ENCODE results near the gene BDH2. TPM values are rescaled to one million over a fixed set of nuclear protein-coding genes. Genes with fewer than 3 reads are reported as not detected.

BDH2 gene
- total and polyA plus RNA-seq, 2 experiments from 2014 or later = 36.5 to 73.9 TPM

DNA sequence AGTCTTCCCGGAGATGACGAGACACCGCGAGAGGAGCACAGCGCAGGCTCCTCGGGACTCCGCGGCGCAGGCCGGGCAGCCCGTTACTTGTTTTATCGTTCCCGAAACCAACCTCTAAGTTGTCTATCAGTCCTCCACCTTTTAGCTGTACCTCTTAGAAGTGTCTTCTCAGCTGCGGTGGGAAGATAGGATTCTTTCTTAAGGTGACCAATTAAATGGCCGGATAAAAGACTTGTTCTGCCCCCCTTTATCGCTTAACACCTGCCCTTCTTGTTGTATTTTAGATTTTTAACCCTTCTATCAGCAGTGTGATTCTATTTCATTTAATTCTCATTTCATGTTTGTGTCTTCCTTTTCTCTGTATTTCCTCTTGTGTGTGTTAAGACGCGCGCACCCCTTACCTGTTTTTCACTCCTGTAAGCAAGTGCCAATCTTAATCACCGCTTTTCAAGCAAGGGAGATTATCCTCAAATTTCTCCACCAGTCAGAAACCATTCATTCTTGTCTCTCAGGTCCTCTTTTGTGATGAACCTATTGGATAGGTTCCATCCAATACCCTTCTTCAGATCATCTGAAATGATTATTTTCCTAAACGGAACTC, 22.8 kb downstream of the BDH2 start, which contains the start of gene SLC9B2 (continued):
- TF ChIP-seq EZH2phosphoT487 (IDR thresholded peaks at IDR 0.05; ENCODE audit: unreplicated experiment) (no peak), ZNF331 (CRISPR knock-in tag; IDR thresholded peaks at IDR 0.05; ENCODE audit: low read depth) (no peak), NANOG (IDR thresholded peaks at IDR 0.05; ENCODE audit: borderline replicate concordance) (no peak), POLR2AphosphoS5 (IDR thresholded peaks at IDR 0.05; ENCODE audit: low read depth) (no peak), ETS1 (IDR thresholded peaks at IDR 0.05) (no peak), CTCF (conservative IDR thresholded peaks at IDR 0.05; ENCODE audit: low read depth in 2 of 2) (no peak), CREB1 (CRISPR knock-in tag; IDR thresholded peaks at IDR 0.05; ENCODE audit: low read depth) (no peak), STAT1 (IDR thresholded peaks at IDR 0.05; ENCODE audit: unreplicated experiment) (no peak), EZH2 (IDR thresholded peaks at IDR 0.05; ENCODE audit: low read depth, unreplicated experiment) (no peak)

DNA sequence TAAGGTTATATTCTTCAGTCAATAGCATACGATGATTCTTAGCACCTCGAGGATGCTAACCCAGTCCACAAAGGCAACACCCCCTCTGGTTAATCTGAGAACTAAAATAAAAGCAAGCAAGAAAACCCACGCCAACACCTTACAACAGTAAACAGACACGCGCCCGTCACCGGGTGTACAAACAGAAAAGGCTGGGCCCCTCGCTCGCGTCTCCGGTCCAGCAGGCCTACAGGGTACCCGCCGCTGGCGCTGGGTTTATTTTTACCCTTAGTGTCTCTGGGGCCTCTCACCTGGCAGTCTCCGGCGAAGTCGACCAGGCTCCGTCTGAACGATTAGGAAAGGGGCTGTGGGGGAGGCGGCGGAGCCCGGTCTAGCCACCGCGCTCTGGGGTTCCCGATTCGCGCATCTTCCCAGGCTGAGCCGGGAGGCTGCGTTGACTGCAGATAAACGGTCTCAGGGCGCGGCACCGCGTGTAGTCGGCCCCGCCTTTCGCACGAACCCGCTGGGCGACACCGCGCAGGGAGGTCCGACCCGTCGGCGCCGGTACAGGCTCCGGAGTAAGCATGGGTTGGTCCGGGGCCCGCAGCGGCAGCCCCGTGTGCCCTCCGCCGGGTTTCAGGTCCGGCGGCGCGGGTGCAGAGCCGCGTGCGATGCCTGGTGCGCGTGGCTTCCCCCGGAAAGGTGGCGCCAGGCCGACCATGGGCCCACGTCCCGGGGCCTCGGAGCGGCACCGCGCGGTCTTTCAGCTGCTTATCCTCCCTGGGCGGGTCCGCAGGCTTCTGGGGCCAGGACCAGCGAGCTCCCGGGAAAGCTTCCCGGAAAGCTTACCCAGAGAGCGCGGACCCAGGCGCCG, 23.5 kb downstream of the BDH2 start:
- Histone ChIP-seq H3K79me2 (replicated peaks; ENCODE audit: insufficient read depth) (no peaks in the 10 kb centered on the region), H3K9me2 (ENCODE audit: insufficient read depth) (no peaks in the 10 kb centered on the region), H3K27me3 (ENCODE audit: insufficient read depth) (peaks cover 39% of the 10 kb centered on the region), H4K20me1 (replicated peaks; ENCODE audit: insufficient read depth) (no peaks in the 10 kb centered on the region), H3K4me1 (ENCODE audit: insufficient read depth) (peaks cover 4% of the 10 kb centered on the region; the same call in 1 of the 2 replicates), H3F3A (replicated peaks; ENCODE audit: low read depth) (no peaks in the 10 kb centered on the region), H3K4me3 (peak overlapping the region; percentile 59), H3K27ac (ENCODE audit: low read depth) (no peak overlapping the region), H2AFZ (peak overlapping the region; percentile 96), H3K4me2 (peak overlapping the region; percentile 78), H3K36me3 (ENCODE audit: insufficient read depth) (no peaks in the 10 kb centered on the region)
- peak overlapping the region; percentile 73 for H3K4me3 Mint-ChIP-seq
- H3K9me3 Mint-ChIP-seq = no peaks in the 10 kb centered on the region
- H3K4me1 Mint-ChIP-seq = peaks cover 9% of the 10 kb centered on the region; the same call in 2 of the 3 replicates
- ATAC-seq (peak; percentile 91), DNase-seq (ENCODE audit: low spot score) (peak; percentile 79)
- peaks cover 13% of the 10 kb centered on the region for H3K27me3 Mint-ChIP-seq (ENCODE audit: insufficient read depth, low read depth, poor library complexity)
- peak; percentile 59 for TF ChIP-seq POLR2AphosphoS5 (IDR thresholded peaks at IDR 0.05; ENCODE audit: low read depth)
- peak; percentile 50 for TF ChIP-seq EZH2 (IDR thresholded peaks at IDR 0.05; ENCODE audit: low read depth, unreplicated experiment)
- no peak for TF ChIP-seq EZH2phosphoT487 (IDR thresholded peaks at IDR 0.05; ENCODE audit: unreplicated experiment)
- no peaks in the 10 kb centered on the region; the same call in 2 of the 3 replicates for H3K36me3 Mint-ChIP-seq (ENCODE audit: low read depth)
- peak overlapping the region; percentile 77; the same call in 1 of the 2 replicates for H3K27ac Mint-ChIP-seq
